CD4-positive, alpha-beta T cell treated with Interleukin-15 for 1 hour (primary cell): ENCODE measurements around the gene TBC1D16.
"Not testable (repeated sequence)": the region's sequence is repeated elsewhere in the genome, so short reads cannot be mapped to it uniquely, and the experiment has no call there.

Source experiments
- DNase-seq: peaks from one replicate; pipeline ENCODE4 v3.0.0-alpha.2; 2020

TBC1D16 gene

GRCh38 chr17:79909121-79909520 lies 126.6 kb downstream of the TBC1D16 start:
- DNase-seq: no peak

- no peak for DNase-seq
Measured at GRCh38 chr17:79907850-79908249, 127.8 kb downstream of the TBC1D16 start.

- no peak for DNase-seq
Measured at GRCh38 chr17:79907217-79907715, 128.4 kb downstream of the TBC1D16 start.

GRCh38 chr17:79905832-79906231 lies 129.8 kb downstream of the TBC1D16 start:
- no peak for DNase-seq

- no peak for DNase-seq
Measured at GRCh38 chr17:79904865-79905264, 130.8 kb downstream of the TBC1D16 start.

GRCh38 chr17:79902146-79902791 lies 133.4 kb downstream of the TBC1D16 start:
- no peak for DNase-seq

GRCh38 chr17:79901131-79901530 lies 134.5 kb downstream of the TBC1D16 start:
- no peak for DNase-seq

GRCh38 chr17:79899584-79899983 lies 136.1 kb downstream of the TBC1D16 start:
- DNase-seq: no peak

GRCh38 chr17:79897243-79898063 lies 138.2 kb downstream of the TBC1D16 start:
- no peak for DNase-seq

- not testable (repeated sequence) for DNase-seq
Measured at GRCh38 chr17:79893457-79893856, 142.2 kb downstream of the TBC1D16 start.

GRCh38 chr17:79892457-79893241 lies 143.0 kb downstream of the TBC1D16 start:
- no peak for DNase-seq

- DNase-seq: no peak
Measured at GRCh38 chr17:79891113-79891730, 144.4 kb downstream of the TBC1D16 start.

- no peak for DNase-seq
Measured at GRCh38 chr17:79890706-79891105, 145.0 kb downstream of the TBC1D16 start.

- no peak for DNase-seq
Measured at GRCh38 chr17:79888811-79889634, 146.6 kb downstream of the TBC1D16 start.

- DNase-seq: no peak
Measured at GRCh38 chr17:79888009-79888540, 147.6 kb downstream of the TBC1D16 start.

- no peak for DNase-seq
Measured at GRCh38 chr17:79887451-79887991, 148.2 kb downstream of the TBC1D16 start.

- no peak for DNase-seq
Measured at GRCh38 chr17:79883202-79883601, 152.5 kb downstream of the TBC1D16 start.
